ENCODE data around the gene AZI2.

Gene AZI2

GRCh38 chr3:28348629-28349468, at the start of gene AZI2, which contains the start of gene ZCWPW2:
Gene AZI2, minus strand, starts transcription at chr3:28348824. Its CDS starts 8,207 bp downstream, at chr3:28340617.
Gene ZCWPW2, plus strand, starts transcription at chr3:28348721. Its CDS starts 64,348 bp downstream, at chr3:28413069.
- peak within 1 kb of the TSS; percentile 90 for H3K4me3 ChIP-seq (ENCODE audit: control insufficient read depth, low read depth, low read length)
- TF ChIP-seq CTCF (conservative IDR thresholded peaks at IDR 0.05; ENCODE audit: control insufficient read depth, insufficient read depth, low read depth, low read length) = peak; percentile 2
- peak; percentile 94 for DNase-seq (ENCODE audit: low read depth)

GRCh38 chr3:28388978-28389377, 40.4 kb upstream of the AZI2 start:
- H3K4me3 ChIP-seq (ENCODE audit: control insufficient read depth, low read depth, low read length) = no peak overlapping the region
- no peak for TF ChIP-seq CTCF (conservative IDR thresholded peaks at IDR 0.05; ENCODE audit: control insufficient read depth, insufficient read depth, low read depth, low read length)
- no peak for DNase-seq (ENCODE audit: low read depth)

- no peak for DNase-seq (ENCODE audit: low read depth)
- TF ChIP-seq CTCF (conservative IDR thresholded peaks at IDR 0.05; ENCODE audit: control insufficient read depth, insufficient read depth, low read depth, low read length) = no peak
- H3K4me3 ChIP-seq (ENCODE audit: control insufficient read depth, low read depth, low read length) = no peak overlapping the region
Measured at GRCh38 chr3:28386049-28386448, 37.4 kb upstream of the AZI2 start.

GRCh38 chr3:28376424-28376823, 27.8 kb upstream of the AZI2 start:
- TF ChIP-seq CTCF (conservative IDR thresholded peaks at IDR 0.05; ENCODE audit: control insufficient read depth, insufficient read depth, low read depth, low read length) = no peak
- peak; percentile 97 for DNase-seq (ENCODE audit: low read depth)
- no peak overlapping the region for H3K4me3 ChIP-seq (ENCODE audit: control insufficient read depth, low read depth, low read length)

GRCh38 chr3:28349469-28350000, 911 bp upstream of the AZI2 start:
- DNase-seq (ENCODE audit: low read depth) = peak; percentile 55
- peak overlapping the region; percentile 90 for H3K4me3 ChIP-seq (ENCODE audit: control insufficient read depth, low read depth, low read length)
- TF ChIP-seq CTCF (conservative IDR thresholded peaks at IDR 0.05; ENCODE audit: control insufficient read depth, insufficient read depth, low read depth, low read length) = no peak

- TF ChIP-seq CTCF (conservative IDR thresholded peaks at IDR 0.05; ENCODE audit: control insufficient read depth, insufficient read depth, low read depth, low read length) = no peak
- peak; percentile 95 for DNase-seq (ENCODE audit: low read depth)
- H3K4me3 ChIP-seq (ENCODE audit: control insufficient read depth, low read depth, low read length) = peak overlapping the region; percentile 90
Measured at GRCh38 chr3:28348265-28348628, 377 bp downstream of the AZI2 start.

Data from fibroblast of mammary gland (primary cell).